ENCODE measurements around the gene PKN3. TPM values are rescaled to one million over a fixed set of nuclear protein-coding genes. Genes with fewer than 3 reads are reported as not detected.

Gene PKN3
- total and polyA plus RNA-seq, 2 donors from 2014 or later = 3.9 to 14.7 TPM

DNA sequence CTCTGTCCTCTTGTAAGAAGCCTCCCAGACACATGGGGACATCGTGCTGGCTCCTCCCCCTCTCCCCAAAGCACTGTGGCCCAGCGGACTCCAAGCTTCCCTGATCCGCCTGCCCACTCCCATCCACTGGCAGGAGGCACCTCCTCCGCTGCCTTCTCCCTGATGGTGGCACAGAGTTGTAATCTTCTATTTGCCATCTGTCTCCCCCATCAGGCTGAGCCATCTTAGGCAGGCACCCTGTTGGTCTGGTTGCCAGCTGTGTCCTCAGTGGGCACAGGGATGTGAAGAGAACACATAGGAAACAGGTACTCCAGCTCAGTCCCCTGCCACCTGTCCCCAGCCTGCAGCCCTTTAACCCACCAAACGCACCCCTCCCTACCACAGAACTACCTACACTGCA lies 27.0 kb downstream of the PKN3 start:
- Histone ChIP-seq H3K27ac (ENCODE audit: low read depth in 2 of 2, low read length in 2 of 2) (no peak overlapping the region), H3K36me3 (ENCODE audit: control insufficient read depth in 2 of 3, insufficient read depth in 3 of 3, low read length in 3 of 3) (peaks cover 0 to 6% (median 0%) of the 10 kb centered on the region in 3 donors), H3K4me1 (ENCODE audit: control insufficient read depth in 2 of 3, insufficient read depth in 2 of 3, low read depth in 1 of 3, low read length in 3 of 3) (peaks cover 0 to 8% (median 4%) of the 10 kb centered on the region in 3 donors), H3K9me3 (ENCODE audit: control insufficient read depth in 2 of 3, insufficient read depth in 1 of 3, low read length in 3 of 3) (no peaks in the 10 kb centered on the region), H3K4me3 (ENCODE audit: low read length in 3 of 3) (no peak overlapping the region), H3K9ac (ENCODE audit: low read length in 3 of 3) (no peak overlapping the region), H3K27me3 (ENCODE audit: control insufficient read depth, insufficient read depth, low read length) (no peaks in the 10 kb centered on the region)
- intact Hi-C loops (cut with DNase I) = no loop called here
- DNase-seq = peak in 2 of 5 donors; percentile 10 to 34
- TF ChIP-seq, protein P1, sequence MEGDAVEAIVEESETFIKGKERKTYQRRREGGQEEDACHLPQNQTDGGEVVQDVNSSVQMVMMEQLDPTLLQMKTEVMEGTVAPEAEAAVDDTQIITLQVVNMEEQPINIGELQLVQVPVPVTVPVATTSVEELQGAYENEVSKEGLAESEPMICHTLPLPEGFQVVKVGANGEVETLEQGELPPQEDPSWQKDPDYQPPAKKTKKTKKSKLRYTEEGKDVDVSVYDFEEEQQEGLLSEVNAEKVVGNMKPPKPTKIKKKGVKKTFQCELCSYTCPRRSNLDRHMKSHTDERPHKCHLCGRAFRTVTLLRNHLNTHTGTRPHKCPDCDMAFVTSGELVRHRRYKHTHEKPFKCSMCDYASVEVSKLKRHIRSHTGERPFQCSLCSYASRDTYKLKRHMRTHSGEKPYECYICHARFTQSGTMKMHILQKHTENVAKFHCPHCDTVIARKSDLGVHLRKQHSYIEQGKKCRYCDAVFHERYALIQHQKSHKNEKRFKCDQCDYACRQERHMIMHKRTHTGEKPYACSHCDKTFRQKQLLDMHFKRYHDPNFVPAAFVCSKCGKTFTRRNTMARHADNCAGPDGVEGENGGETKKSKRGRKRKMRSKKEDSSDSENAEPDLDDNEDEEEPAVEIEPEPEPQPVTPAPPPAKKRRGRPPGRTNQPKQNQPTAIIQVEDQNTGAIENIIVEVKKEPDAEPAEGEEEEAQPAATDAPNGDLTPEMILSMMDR (IDR thresholded peaks at IDR 0.05; ENCODE audit: borderline replicate concordance, extremely low read depth, insufficient read depth) = no peak
- FAIRE-seq = no peak

DNA sequence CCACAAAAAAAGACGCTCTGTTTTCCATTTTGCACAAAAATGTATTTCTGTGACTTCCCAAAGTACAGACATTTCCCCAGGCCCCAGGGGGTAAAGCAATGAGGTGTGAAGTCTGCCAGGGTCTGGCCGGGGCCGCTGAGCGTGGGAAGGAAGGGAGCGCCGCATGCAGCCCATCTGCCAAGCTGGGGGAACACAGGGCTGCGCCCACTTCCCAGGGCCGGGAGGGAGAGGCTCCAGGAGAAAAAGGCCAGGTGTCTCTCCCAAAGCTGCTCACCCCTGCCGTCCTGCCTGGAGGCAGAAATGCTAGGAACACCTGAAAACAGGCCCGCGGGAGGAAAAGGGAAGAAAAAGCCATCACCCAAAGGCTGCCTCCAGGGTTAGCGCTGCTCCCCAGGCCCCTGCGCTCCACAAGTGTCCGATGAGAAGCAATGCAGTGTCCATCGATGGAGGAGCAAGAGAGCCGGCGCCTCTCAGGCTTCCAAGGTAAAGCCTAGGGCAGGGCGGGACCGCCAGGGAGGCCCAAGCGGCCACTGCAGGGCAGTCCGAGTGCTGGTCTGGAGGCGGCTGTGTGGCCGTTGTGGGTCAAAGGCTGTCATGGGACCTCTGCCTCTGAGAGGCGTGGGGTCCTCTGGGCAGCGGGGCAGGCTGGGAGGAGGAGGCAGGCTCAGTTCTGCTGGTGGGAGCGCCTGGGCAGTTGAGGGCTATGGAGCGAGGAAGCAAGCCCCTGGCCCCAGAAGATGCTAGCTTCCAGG lies 27.6 kb downstream of the PKN3 start:
- Histone ChIP-seq H3K4me3 (ENCODE audit: low read length in 3 of 3) (no peak overlapping the region), H3K27me3 (ENCODE audit: control insufficient read depth, insufficient read depth, low read length) (no peaks in the 10 kb centered on the region), H3K9me3 (ENCODE audit: control insufficient read depth in 2 of 3, insufficient read depth in 1 of 3, low read length in 3 of 3) (no peaks in the 10 kb centered on the region), H3K36me3 (ENCODE audit: control insufficient read depth in 2 of 3, insufficient read depth in 3 of 3, low read length in 3 of 3) (peaks cover 0 to 12% (median 2%) of the 10 kb centered on the region in 3 donors), H3K4me1 (ENCODE audit: control insufficient read depth in 2 of 3, insufficient read depth in 2 of 3, low read depth in 1 of 3, low read length in 3 of 3) (peaks cover 0 to 2% (median 0%) of the 10 kb centered on the region in 3 donors), H3K9ac (ENCODE audit: low read length in 3 of 3) (no peak overlapping the region), H3K27ac (ENCODE audit: low read depth in 2 of 2, low read length in 2 of 2) (no peak overlapping the region)
- FAIRE-seq (no peak), DNase-seq (peak in 3 of 5 donors; percentile 26 to 49 (median 28))
- intact Hi-C loops (cut with DNase I) = no loop called here
- TF ChIP-seq, protein P1 (IDR thresholded peaks at IDR 0.05; ENCODE audit: borderline replicate concordance, extremely low read depth, insufficient read depth) = no peak

DNA sequence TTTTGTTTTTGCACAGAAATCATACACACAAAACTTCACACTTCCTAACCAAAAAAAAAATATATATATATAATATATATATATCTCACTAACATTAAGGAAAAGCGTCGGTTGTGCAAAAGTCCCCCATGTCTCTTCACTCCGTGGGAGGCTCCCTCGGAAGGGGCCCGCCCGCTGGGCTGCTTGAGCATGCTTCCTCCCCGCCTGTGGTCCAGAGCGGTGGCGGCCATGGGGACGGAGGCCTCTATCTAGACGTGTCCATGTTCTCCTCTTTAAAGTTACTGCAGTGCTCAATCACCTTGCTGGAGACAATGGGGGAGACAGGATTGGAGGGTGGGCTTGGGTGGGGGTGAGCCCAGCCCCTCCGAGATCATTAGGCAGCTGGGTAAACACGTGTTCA lies 28.8 kb downstream of the PKN3 start:
- H3K36me3 ChIP-seq (ENCODE audit: control insufficient read depth in 2 of 3, insufficient read depth in 3 of 3, low read length in 3 of 3) = peaks cover 0 to 13% (median 2%) of the 10 kb centered on the region in 3 donors
- no peaks in the 10 kb centered on the region for H3K9me3 ChIP-seq (ENCODE audit: control insufficient read depth in 2 of 3, insufficient read depth in 1 of 3, low read length in 3 of 3)
- peaks cover 0 to 2% (median 0%) of the 10 kb centered on the region in 3 donors for H3K4me1 ChIP-seq (ENCODE audit: control insufficient read depth in 2 of 3, insufficient read depth in 2 of 3, low read depth in 1 of 3, low read length in 3 of 3)
- H3K27me3 ChIP-seq (ENCODE audit: control insufficient read depth, insufficient read depth, low read length) = no peaks in the 10 kb centered on the region
- no peak overlapping the region for H3K4me3 ChIP-seq (ENCODE audit: low read length in 3 of 3)
- H3K27ac ChIP-seq (ENCODE audit: low read depth in 2 of 2, low read length in 2 of 2) = no peak overlapping the region
- TF ChIP-seq, protein P1 (IDR thresholded peaks at IDR 0.05; ENCODE audit: borderline replicate concordance, extremely low read depth, insufficient read depth) = no peak
- DNase-seq (no peak), FAIRE-seq (no peak)
- intact Hi-C loops (cut with DNase I) = no loop called here
- H3K9ac ChIP-seq (ENCODE audit: low read length in 3 of 3) = no peak overlapping the region
